Osteoblast (primary cell): ENCODE results near the gene OCSTAMP. TPM values are rescaled to one million over a fixed set of nuclear protein-coding genes. Genes with fewer than 3 reads are reported as not detected.

Experiments
- DNase-seq: peaks from one replicate; pipeline ENCODE4 v3.0.0; 2011; ENCODE audit warnings: low spot score, mixed read lengths; ENCODE audit not compliant: insufficient read length; ENCODE audit errors: missing footprints
- H2AFZ ChIP-seq: 2 replicates; pipeline ENCODE4 v1.6.0; 2011; ENCODE audit warnings: mild to moderate bottlenecking, low read length
- H3K27ac ChIP-seq: 2 replicates; pipeline ENCODE4 v1.5.1; 2011; ENCODE audit warnings: mild to moderate bottlenecking, low read depth, low read length, moderate library complexity
- H3K27me3 ChIP-seq: 2 replicates; pipeline ENCODE4 v1.6.0; 2012; ENCODE audit warnings: mild to moderate bottlenecking, control low read depth, inconsistent platforms, low read length, moderate library complexity; ENCODE audit not compliant: insufficient read depth
- H3K36me3 ChIP-seq: 2 replicates; pipeline ENCODE4 v1.5.1; 2011; ENCODE audit warnings: mild to moderate bottlenecking, low read length, control low read depth, moderate library complexity; ENCODE audit not compliant: insufficient read depth
- H3K4me1 ChIP-seq: 2 replicates; pipeline ENCODE4 v1.5.1; 2011; ENCODE audit warnings: mild to moderate bottlenecking, low read length, control low read depth, moderate library complexity; ENCODE audit not compliant: insufficient read depth
- H3K4me2 ChIP-seq: 2 replicates; pipeline ENCODE4 v1.6.0; 2011; ENCODE audit warnings: mild to moderate bottlenecking, low read length; ENCODE audit not compliant: insufficient read depth
- H3K4me3 ChIP-seq: fragments of 200-600 bp; sonication (generic); 3 replicates; pipeline ENCODE4 v1.5.1; 2012; ENCODE audit warnings: mild to moderate bottlenecking, low read length, inconsistent platforms; ENCODE audit not compliant: insufficient read depth
- H3K79me2 ChIP-seq: 2 replicates; pipeline ENCODE4 v1.6.0; 2012; ENCODE audit warnings: mild to moderate bottlenecking, low read length, control low read depth, inconsistent platforms; ENCODE audit not compliant: insufficient read depth
- H3K9me3 ChIP-seq: 2 replicates; pipeline ENCODE4 v1.5.1; 2011; ENCODE audit warnings: low read depth, low read length, control low read depth
- H4K20me1 ChIP-seq: 2 replicates; pipeline ENCODE4 v1.6.0; 2012; ENCODE audit warnings: mild to moderate bottlenecking, low read length, control low read depth; ENCODE audit not compliant: insufficient read depth
- total RNA-seq: library from RNA; depleted of rRNA; stranded (reverse); fragments of >200 nt; gene quantifications from 2 replicates; pipeline ENCODE4 v1.2.3, GENCODE V29; 2012
- TF ChIP-seq, protein P1 (sequence below): IDR thresholded peaks from 2 replicates; pipeline ENCODE4 v1.5.1; 2011; ENCODE audit warnings: mild to moderate bottlenecking, low read depth, low read length, moderate library complexity; ENCODE audit errors: extremely low read depth

The OCSTAMP gene
- total RNA-seq, 1 donor = not detected

DNA sequence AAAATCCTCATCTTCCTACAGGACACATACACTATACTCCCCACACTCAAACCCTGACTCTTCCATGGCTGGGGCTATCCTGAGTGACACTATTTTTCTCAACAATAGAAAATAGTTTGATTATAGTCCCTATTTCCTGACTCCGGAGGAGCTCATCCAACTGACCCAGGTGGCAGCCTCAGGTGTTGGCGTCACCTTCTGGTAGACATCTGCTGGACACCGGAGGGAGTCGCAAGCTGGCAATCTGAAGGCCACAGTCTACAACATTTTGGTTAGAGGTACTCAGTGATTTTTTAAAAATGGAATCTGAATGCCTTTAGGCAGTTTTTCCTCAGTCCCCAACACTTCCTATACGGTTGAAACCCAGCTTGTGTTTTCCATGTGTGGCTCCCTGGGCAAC is 32.2 kb upstream of the OCSTAMP start:
- no peak overlapping the region for H3K4me2 ChIP-seq
- H3K9me3 ChIP-seq = no peaks in the 10 kb centered on the region
- H3K27me3 ChIP-seq = no peaks in the 10 kb centered on the region
- H3K4me1 ChIP-seq = no peaks in the 10 kb centered on the region
- no peak overlapping the region for H2AFZ ChIP-seq
- H3K27ac ChIP-seq = no peak overlapping the region
- no peaks in the 10 kb centered on the region for H3K79me2 ChIP-seq
- no peak for DNase-seq
- H4K20me1 ChIP-seq = no peaks in the 10 kb centered on the region
- no peak overlapping the region for H3K4me3 ChIP-seq
- TF ChIP-seq, protein P1, sequence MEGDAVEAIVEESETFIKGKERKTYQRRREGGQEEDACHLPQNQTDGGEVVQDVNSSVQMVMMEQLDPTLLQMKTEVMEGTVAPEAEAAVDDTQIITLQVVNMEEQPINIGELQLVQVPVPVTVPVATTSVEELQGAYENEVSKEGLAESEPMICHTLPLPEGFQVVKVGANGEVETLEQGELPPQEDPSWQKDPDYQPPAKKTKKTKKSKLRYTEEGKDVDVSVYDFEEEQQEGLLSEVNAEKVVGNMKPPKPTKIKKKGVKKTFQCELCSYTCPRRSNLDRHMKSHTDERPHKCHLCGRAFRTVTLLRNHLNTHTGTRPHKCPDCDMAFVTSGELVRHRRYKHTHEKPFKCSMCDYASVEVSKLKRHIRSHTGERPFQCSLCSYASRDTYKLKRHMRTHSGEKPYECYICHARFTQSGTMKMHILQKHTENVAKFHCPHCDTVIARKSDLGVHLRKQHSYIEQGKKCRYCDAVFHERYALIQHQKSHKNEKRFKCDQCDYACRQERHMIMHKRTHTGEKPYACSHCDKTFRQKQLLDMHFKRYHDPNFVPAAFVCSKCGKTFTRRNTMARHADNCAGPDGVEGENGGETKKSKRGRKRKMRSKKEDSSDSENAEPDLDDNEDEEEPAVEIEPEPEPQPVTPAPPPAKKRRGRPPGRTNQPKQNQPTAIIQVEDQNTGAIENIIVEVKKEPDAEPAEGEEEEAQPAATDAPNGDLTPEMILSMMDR = no peak
- no peaks in the 10 kb centered on the region for H3K36me3 ChIP-seq

GRCh38 chr20:46581391-46581790 is 30.9 kb upstream of the OCSTAMP start:
- TF ChIP-seq, protein P1 = no peak
- H4K20me1 ChIP-seq = no peaks in the 10 kb centered on the region
- H3K4me3 ChIP-seq = no peak overlapping the region
- no peaks in the 10 kb centered on the region for H3K79me2 ChIP-seq
- H3K27me3 ChIP-seq = no peaks in the 10 kb centered on the region
- H3K4me2 ChIP-seq = no peak overlapping the region
- no peak for DNase-seq
- no peaks in the 10 kb centered on the region for H3K4me1 ChIP-seq
- H2AFZ ChIP-seq = no peak overlapping the region
- H3K9me3 ChIP-seq = no peaks in the 10 kb centered on the region
- no peak overlapping the region for H3K27ac ChIP-seq
- no peaks in the 10 kb centered on the region for H3K36me3 ChIP-seq

DNA sequence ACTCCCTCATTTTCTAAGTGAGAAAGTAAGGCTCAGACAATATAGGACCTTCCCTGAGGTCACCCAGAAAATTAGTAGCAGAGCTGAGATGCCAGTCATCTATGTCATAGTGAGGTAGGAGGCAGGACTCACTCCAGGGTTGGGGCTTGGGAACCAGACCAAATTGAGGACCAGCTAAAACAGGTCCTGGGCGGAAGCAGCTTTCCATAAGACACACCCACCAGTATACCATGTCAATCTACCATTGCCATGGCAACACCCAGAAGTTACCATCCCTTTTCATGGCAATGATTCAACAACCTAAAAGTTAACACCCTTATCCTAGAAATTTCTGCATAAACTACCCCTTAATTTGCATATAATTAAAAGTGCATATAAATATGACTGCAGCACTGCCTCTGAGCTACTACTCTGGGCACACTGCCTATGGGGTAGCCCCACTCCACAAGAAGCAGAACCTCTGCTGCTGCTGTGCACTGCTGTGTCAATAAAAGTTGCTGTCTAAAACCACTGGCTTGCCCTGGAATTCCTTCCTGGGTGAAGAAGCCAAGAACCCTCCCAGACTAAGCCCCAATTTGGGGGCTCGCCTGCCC is 30.3 kb upstream of the OCSTAMP start:
- H3K9me3 ChIP-seq = no peaks in the 10 kb centered on the region
- H3K36me3 ChIP-seq = no peaks in the 10 kb centered on the region
- no peaks in the 10 kb centered on the region for H3K79me2 ChIP-seq
- no peak for DNase-seq
- no peak overlapping the region for H3K4me3 ChIP-seq
- no peak overlapping the region for H3K4me2 ChIP-seq
- no peak overlapping the region for H2AFZ ChIP-seq
- no peaks in the 10 kb centered on the region for H4K20me1 ChIP-seq
- TF ChIP-seq, protein P1 = no peak
- H3K4me1 ChIP-seq = no peaks in the 10 kb centered on the region
- no peak overlapping the region for H3K27ac ChIP-seq
- no peaks in the 10 kb centered on the region for H3K27me3 ChIP-seq

DNA sequence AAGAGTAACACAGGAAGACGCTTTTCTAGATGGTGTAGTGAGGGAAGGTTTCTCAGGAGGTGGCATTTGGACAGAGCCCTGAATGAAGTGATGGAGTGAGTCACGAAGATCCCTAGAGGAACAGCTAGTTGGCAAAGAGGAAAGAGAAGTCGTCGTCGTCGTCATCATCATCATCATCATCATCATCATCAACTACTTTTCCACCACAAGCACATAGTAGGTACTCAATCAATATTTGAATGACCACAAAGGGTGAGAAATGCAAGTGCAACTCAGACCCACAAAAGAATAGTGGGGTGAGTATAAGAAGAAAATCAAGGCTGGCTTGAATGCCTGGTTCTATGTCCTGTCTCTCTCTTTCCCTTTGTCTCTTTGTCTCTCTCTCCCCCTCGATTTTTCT is 28.3 kb upstream of the OCSTAMP start:
- H3K4me1 ChIP-seq = no peaks in the 10 kb centered on the region
- H3K27me3 ChIP-seq = no peaks in the 10 kb centered on the region
- no peak overlapping the region for H3K4me3 ChIP-seq
- H3K4me2 ChIP-seq = no peak overlapping the region
- DNase-seq = no peak
- no peaks in the 10 kb centered on the region for H3K79me2 ChIP-seq
- H2AFZ ChIP-seq = no peak overlapping the region
- no peaks in the 10 kb centered on the region for H4K20me1 ChIP-seq
- TF ChIP-seq, protein P1 = no peak
- H3K27ac ChIP-seq = no peak overlapping the region
- H3K9me3 ChIP-seq = no peaks in the 10 kb centered on the region
- H3K36me3 ChIP-seq = no peaks in the 10 kb centered on the region
